Measurements from ENCODE around the gene TANGO2.

The TANGO2 gene

DNA sequence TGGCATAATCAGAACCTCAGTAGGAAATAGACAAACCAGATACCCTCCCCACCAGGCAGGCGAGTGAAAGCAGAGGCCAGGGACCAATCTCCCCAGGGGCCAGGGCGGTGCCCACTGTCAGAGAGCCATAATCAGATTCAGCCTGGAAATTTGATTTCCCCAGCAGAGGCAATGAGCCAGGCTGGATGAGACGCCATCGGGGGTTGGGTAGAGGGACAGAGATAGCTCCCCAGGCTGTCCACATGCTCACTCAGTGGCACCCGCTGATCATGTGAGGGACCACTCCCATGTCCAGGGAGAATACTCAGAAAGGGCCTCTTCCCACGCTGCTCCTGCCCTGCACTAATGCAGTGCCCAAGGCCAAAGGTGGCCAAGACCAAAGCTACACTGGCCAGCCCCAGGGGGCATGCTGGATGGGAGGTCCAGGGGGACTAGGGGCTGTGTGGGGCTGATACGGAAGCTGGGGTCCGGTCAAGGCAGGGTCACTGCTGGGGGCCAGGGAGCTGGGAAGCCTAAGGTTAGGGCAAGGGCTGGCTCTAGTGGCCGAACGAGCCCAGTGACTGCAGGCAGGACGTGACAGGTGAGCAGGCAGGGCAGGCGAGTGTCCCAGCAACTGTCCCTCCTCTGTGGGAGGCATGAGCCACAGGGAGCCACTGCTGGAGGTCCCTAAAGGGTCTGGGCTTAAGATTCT, 24.1 kb upstream of the TANGO2 start:
- no peak for DNase-seq

GRCh38 chr22:19997561-19998231, 23.2 kb upstream of the TANGO2 start:
- DNase-seq, result no peak

DNA sequence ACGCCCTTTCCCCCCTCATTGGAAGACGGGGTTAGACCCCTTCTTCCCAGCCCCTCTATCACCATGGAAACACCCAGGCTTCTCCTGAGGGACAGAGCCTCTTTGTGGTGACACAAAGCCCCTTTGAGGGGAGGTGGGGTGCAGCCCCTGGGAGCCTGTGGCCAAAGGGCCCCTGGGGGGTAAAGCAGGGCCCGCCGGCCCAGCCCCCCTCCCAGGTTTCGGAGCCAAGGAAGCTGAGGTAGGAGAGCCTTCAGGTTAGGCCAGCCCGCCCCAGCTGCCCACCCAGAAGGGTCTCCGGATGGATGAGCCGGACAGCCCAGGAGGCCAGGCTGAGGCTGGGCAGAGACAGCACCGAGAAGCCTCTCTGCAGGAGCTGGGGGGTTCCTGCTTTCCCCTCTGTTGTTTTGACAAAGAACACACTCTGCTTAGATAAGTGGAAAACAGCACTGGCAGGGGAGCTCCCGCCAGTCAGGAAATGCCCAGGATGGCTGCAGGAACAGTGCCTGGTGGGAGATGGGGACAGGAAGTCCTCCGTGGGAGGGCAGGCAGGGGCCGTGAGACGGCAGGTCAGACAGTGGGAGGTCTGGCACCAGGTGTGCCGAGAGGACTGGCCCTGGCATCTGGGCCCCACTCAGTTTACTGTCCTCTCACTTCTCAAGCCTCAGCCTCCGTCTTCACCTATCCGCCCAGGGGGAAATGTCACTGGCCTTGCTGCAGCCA, 22.5 kb upstream of the TANGO2 start:
- no peak for DNase-seq

DNA sequence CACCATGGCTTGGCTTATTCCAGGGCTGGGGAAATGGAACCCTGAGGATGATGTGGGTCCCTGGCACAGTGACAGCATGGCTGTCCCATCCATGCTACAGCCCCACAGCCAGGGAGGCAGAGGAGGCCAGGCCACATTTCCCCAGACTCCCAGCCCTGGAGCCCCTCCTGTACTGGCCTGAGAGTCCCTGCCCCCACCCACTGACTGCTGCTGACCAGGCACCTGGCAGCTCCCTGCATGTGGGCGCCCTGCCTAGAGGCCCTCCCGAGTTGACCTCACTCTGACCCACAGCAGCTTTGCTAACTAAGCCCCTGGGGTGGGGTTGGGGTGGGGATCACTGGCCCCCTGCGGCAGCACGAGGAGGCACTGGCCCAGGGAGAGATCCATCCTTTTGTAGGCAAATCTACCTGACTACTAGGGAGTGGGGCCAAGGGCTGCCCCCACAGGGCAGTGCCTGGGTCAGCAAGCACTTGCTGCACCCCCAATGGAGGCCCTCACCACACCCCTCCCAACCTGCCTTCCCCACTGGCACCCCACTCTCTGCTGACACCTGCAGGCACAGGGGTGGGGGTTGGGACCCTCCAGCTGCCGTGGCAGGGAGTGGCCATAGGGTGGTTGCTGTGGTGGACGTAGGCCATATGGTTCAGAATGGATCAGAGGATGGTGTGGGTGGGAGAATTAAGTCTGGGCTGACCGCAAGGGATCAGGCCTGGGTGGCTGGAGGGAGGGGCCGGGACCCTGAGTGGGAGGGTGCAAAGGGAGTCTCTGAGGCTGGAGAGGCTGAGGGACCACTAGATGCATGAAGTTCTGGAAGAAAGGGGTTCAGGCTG, 21.7 kb upstream of the TANGO2 start:
- no peak for DNase-seq

DNA sequence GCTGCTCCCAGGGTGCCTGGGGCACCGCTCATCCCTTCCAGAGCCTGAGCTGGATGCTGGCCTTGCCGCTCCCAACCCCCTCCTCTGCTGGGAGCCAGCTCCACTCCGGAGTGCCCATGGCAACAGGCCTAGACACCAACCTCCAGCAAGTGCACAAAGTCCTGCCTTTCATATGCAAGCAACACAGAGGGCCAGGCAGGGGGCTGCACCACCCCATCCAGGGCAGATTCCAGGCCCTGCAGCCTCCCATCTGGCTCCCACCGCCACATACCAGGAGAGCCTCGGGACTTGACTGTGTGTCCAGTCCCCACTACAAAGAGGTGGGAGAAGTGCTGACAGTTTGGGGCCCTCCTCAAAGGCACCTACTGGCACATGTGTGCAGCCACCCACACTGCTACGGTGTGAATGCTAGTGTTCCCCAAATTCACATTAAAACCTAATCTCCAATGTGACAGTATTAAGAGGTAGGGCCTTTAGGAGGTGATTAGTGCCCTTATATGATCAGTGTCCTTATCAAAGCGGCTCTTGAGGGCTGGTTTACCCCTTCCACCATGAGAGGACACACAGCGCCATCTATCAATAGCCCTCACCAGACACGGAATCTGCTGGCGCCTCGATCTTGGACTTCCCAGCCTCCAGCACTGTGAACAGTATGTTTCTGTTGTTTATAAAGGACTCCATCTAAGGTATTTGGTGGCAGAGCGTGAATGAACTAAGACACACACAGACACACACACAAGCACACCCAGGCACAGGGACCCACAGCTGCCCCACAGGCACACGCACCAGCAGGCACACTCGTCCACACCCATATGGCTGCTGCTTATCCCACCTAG, 20.4 kb upstream of the TANGO2 start:
- no peak for DNase-seq

DNA sequence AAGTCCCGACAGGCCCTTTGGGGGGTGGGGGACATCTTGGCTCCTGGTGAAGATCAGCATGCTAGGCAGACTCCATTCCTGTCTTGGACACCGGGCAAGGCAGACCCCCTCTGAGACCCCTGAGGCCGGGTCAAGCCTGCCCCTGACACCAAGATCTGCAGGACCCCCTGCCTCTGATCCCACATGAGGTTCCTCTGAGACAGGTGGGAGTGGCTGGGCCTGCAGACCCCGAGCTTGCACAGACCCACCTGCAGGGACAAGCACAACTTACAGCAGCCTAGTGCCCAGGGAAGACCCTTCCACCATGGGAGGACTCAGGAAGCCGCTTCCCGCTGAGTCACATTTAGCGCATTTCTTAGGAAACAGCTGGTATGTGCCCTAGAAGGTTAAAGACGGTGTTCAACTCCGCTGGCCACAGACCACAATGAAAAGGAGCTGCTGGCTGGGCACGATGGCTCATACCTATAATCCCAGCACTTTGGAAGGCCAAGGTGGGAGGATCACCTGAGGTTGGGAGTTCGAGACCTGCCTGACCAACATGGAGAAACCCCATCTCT, 19.8 kb upstream of the TANGO2 start:
- DNase-seq, result no peak

GRCh38 chr22:20002128-20002527, 18.8 kb upstream of the TANGO2 start:
- DNase-seq, result no peak

GRCh38 chr22:20002636-20003035, 18.3 kb upstream of the TANGO2 start:
- DNase-seq, result no peak

DNA sequence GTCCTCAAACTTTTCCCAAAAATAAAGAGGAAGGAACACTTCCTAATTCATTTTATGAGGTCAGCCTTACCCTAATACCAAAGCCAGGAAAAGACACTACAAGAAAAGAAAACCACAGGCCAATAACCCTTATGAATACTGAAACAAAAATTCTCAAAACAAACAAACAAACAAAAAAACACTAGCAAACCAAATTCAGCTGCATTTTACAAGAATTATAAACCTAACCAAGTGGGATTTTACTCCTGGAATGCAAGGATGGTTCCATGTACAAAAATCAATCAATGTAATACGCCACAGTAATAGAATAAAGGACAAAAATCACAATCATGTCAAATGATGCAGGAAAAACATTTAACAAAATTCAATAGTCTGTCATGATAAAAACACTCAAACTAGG, 17.6 kb upstream of the TANGO2 start:
- no peak for DNase-seq

- no peak for DNase-seq
Measured at GRCh38 chr22:20004464-20004863, 16.4 kb upstream of the TANGO2 start.

DNA sequence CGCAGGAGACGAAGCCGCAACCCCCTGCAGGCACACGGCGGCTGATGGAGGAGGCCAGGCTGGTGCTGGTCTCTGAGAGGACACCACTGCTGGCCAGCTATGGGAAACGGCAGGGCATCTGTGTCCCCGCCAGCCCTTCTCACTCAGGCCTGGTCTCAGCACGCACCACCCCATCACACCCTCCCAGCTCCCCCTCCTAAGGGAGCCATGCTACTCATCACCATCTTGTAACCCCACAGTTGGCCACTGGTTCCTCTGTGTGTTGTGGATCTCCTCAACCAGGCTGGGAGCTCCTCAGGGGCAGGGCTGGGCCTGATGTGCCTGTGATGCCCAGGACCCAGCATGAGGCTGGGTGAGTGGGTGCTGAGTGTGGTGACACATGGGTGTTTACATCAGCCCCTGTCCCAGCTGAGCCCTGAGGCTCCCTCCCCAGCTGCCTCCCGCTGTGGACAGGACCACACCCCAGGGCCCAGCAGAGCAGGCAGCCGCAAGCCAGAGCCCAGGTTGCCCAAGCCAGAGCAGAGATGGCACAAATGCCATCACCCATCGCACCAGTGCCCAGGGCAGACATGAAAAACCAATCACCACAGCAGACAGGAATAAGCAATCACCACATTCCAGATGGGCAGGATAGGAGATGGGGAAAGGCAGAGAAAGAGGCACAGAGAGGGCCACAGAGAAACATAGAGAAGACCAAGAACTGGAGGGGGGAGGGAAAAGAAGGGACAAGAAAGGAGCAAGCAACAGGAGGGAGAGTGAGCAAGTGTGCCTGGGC, 12.5 kb upstream of the TANGO2 start:
- DNase-seq, result no peak

DNA sequence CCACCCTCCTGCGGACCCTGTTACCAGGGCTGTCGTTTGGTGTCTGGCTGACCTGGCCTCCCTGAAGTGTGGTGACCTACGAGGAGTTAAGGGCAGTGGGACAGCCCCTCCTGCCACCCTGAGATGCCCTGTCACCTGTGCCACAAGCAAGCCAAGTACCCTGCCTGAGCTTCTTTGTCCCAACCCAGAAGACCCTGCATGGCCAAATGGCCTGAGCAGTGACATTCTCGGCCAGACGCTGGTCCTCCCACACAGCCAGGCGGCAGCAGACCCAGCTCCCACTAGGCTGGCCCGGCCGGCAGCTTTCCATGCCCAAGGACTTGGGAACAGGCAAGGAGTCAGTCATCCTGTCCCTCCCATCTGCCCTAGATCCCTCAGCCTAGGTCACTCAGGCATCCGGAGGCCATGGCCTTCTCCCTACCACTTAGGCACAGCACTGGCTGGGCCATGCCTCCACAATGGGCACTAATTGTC, 11.9 kb upstream of the TANGO2 start:
- DNase-seq, result no peak

GRCh38 chr22:20009582-20010306, 11.2 kb upstream of the TANGO2 start:
- DNase-seq, result no peak

DNA sequence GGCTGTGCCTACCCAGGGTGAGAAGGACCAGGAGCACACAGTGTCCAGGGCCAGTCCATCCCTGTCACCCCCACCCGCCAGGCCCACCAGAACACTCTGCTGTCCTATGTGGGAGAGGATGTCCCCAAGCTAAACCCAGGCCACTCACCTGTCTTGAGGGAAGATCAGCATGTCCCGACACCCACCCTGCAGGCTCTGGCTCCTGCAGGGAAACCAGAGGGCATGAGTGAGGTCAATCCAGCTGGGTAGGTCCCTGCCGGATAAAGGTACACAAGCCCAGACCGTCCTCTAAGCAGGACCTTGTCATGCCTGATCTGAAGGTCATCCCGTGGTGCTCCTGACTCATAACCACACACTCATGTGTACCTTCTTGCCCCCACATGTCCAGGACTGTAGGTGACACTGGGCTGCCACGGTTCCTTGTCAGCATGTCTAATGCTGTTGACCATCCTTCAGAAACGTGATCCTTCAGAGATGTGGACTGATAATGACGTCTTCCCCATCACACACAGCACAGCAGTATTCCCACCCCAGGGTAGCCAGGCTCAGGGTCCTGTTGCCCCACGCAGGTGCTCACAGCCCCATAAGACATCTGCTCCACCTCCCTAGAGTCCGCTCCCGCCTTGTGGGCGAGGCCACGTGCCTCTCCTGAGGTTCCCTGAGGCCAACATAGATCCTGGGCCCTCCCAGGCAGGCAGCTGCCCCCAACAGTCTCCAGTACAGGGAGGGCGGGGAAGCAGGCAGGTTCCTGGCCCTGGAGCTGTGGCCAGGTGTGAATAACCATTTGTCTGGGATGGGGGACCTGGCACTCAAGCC, 10.4 kb upstream of the TANGO2 start:
- no peak for DNase-seq

- no peak for DNase-seq
Measured at GRCh38 chr22:20011123-20011992, 9.6 kb upstream of the TANGO2 start.

DNA sequence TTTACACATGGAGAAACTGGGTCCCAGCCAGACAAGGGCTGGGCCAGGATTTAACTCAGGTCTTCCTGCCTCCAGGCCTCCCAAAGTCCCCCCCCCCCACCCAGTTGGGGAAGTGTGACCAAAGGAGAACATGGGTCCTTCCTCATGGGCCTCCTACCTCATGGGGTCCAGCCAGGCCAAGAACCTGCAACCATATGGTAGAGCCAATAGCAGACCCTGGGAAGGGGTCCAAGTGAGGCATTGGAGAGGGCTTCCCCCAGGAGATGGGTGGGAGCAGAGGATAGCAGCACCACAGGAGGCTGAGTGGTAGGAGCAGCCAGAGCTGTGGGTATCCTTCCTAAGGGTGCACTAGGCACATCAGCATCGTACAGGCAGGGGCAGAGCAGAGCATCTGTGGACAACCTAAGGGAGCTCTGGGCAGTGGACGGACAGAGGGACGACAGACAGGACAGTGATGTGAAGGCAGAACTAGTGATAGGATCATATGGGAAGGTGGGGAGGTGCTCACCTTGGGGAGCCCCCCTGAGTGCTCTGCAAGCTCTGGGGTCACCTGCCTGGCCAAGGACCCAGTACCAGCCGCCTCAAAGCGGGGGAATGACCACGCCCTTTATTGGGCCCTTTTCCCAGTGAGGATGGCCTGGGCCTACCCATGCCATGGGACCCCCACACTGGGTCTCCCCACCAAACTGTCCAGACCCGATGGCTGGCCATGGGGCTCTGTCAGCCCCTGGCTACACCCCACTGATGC, 8.7 kb upstream of the TANGO2 start:
- DNase-seq, result no peak

DNA sequence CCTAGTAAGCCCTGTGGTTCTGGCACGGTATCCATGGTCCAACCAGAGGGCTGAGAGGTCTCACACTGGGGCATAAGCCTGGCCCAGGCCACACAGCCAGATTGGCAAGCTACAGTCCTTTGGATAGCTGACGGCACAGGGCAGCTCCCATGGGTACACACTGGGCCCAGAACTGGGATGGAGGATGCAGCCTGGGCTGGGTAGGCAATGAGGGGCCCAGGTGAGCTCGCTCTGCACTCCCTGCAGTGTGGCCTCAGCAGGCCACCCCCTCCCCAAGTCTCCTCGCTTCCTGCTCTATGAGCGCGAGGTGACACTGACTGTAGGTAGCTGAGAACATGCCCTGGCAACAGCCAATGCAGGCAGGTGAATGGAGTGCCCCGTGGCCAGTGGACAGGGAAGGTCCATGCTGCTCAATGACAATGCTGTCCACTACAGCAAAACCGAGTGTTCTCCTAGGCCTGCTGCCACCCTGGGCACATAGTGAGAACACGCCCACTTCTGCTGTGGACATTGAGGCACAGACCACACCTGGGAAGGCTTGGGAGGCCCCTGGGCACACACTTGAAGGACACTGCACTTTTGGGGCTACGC, 8.1 kb upstream of the TANGO2 start:
- no peak for DNase-seq
